HepG2 (cell line): Measurements from ENCODE around the gene SPAG8. TPM values are rescaled to one million over a fixed set of nuclear protein-coding genes. Genes with fewer than 3 reads are reported as not detected.
A peak's percentile ranks its signal among the peaks of the same experiment; 100 is the strongest.

ENCODE experiments used
- CENPT ChIP-seq: sonication (generic); formaldehyde crosslinking; IDR thresholded peaks from 2 replicates; pipeline ENCODE4 v1.8.0; 2022; ENCODE audit warnings: low read depth, mild to moderate bottlenecking, moderate library complexity, missing genetic modification reagents
- ELF1 ChIP-seq: sonication (generic); formaldehyde crosslinking; IDR thresholded peaks from 2 replicates; pipeline ENCODE4 v1.4.0; 2020; ENCODE audit warnings: missing genetic modification reagents
- ISL2 ChIP-seq: sonication (generic); formaldehyde crosslinking; IDR thresholded peaks from 2 replicates; pipeline ENCODE4 v1.5.0; 2020; ENCODE audit warnings: missing genetic modification reagents
- MYNN ChIP-seq: sonication (generic); formaldehyde crosslinking; IDR thresholded peaks from 2 replicates; pipeline ENCODE4 v1.4.0; 2020; ENCODE audit warnings: mild to moderate bottlenecking, low read depth, missing genetic modification reagents
- NAIF1 ChIP-seq: sonication (generic); formaldehyde crosslinking; IDR thresholded peaks from 2 replicates; pipeline ENCODE4 v1.5.0; 2020; ENCODE audit warnings: mild to moderate bottlenecking, missing genetic modification reagents, borderline replicate concordance
- RFXANK ChIP-seq: IDR thresholded peaks from 2 replicates; pipeline ENCODE4 v1.6.1; 2016
- TCF7L2 ChIP-seq: IDR thresholded peaks from 2 replicates; pipeline ENCODE4 v1.6.1; 2011; ENCODE audit warnings: mild to moderate bottlenecking, low read depth, low read length, moderate library complexity
- ZBTB7A ChIP-seq: sonication (generic); formaldehyde crosslinking; IDR thresholded peaks from 2 replicates; pipeline ENCODE4 v1.8.0; 2022; ENCODE audit warnings: mild to moderate bottlenecking, missing genetic modification reagents
- ZNF382 ChIP-seq: sonication (generic); formaldehyde crosslinking; IDR thresholded peaks from 2 replicates; pipeline ENCODE4 v1.5.0; 2020; ENCODE audit warnings: missing genetic modification reagents, mild to moderate bottlenecking, borderline replicate concordance
- ZNF556 ChIP-seq: sonication (generic); formaldehyde crosslinking; IDR thresholded peaks from 2 replicates; pipeline ENCODE4 v1.4.0; 2020; ENCODE audit warnings: mild to moderate bottlenecking, missing genetic modification reagents, borderline replicate concordance
- ZNF569 ChIP-seq: sonication (generic); formaldehyde crosslinking; IDR thresholded peaks from 2 replicates; pipeline ENCODE4 v1.5.0; 2020; ENCODE audit warnings: mild to moderate bottlenecking, missing genetic modification reagents, moderate library complexity, borderline replicate concordance
- ZNF7 ChIP-seq: IDR thresholded peaks from 2 replicates; pipeline ENCODE4 v1.6.1; 2016; ENCODE audit warnings: missing biosample characterization, missing genetic modification reagents
- ZNF766 ChIP-seq: sonication (generic); formaldehyde crosslinking; IDR thresholded peaks from 2 replicates; pipeline ENCODE4 v1.5.0; 2020; ENCODE audit warnings: missing genetic modification reagents, borderline replicate concordance
- polyA plus RNA-seq, 8 experiments: library from polyadenylated mRNA; depleted of rRNA in 3 of 8; stranded (reverse) in 7 of 8; unstranded in 1 of 8; fragments of >200 nt; fragmentation: Illumina TruSeq in 4 of 8; extraction: Trizol in 4 of 8; gene quantifications; 2 replicates each; pipeline versions ENCODE4 v1.2.1 to v1.2.3, GENCODE V29; 2011 to 2016; ENCODE audit warnings: low read depth in 4 of 8, missing spikeins in 1 of 8, mixed read lengths in 1 of 8; ENCODE audit not compliant: insufficient read depth in 1 of 8
- total RNA-seq, 5 experiments: library from RNA; depleted of rRNA; stranded (reverse); fragments of >200 nt; fragmentation: Illumina TruSeq; extraction: Trizol; gene quantifications; 2 replicates each; pipeline ENCODE4 v1.2.3, GENCODE V29; 2016; ENCODE audit warnings: low read depth in 1 of 5
- TF ChIP-seq, protein P1 (sequence below): sonication (generic); formaldehyde crosslinking; conservative IDR thresholded peaks from 2 replicates; pipeline ENCODE4 v1.8.1; 2023; ENCODE audit warnings: missing genetic modification reagents
- TF ChIP-seq, protein P2 (sequence below): sonication (generic); formaldehyde crosslinking; IDR thresholded peaks from 2 replicates; pipeline ENCODE4 v1.4.0; 2020; ENCODE audit warnings: missing genetic modification reagents
- TF ChIP-seq, protein P3 (sequence below): sonication (generic); formaldehyde crosslinking; conservative IDR thresholded peaks from 2 replicates; pipeline ENCODE4 v1.8.0; 2022; ENCODE audit warnings: missing genetic modification reagents
- TF ChIP-seq, protein P4 (sequence below): sonication (generic); formaldehyde crosslinking; IDR thresholded peaks from 2 replicates; pipeline ENCODE4 v1.4.0; 2020; ENCODE audit warnings: missing genetic modification reagents
- TF ChIP-seq, protein P5 (sequence below), 2 experiments: sonication (generic) in 1 of 2; formaldehyde crosslinking in 1 of 2; IDR thresholded peaks; 2 replicates each; pipeline versions ENCODE4 v1.4.0 to v1.6.1; 2016 to 2020; ENCODE audit warnings: borderline replicate concordance in 1 of 2, low read depth in 1 of 2, mild to moderate bottlenecking in 1 of 2, missing genetic modification reagents in 1 of 2

SPAG8 gene
- total and polyA plus RNA-seq, 2 of the 13 experiments (the other 11 are each of a cell fraction or from before 2014, with no cell fraction given) = 0.18 to 0.27 TPM

DNA sequence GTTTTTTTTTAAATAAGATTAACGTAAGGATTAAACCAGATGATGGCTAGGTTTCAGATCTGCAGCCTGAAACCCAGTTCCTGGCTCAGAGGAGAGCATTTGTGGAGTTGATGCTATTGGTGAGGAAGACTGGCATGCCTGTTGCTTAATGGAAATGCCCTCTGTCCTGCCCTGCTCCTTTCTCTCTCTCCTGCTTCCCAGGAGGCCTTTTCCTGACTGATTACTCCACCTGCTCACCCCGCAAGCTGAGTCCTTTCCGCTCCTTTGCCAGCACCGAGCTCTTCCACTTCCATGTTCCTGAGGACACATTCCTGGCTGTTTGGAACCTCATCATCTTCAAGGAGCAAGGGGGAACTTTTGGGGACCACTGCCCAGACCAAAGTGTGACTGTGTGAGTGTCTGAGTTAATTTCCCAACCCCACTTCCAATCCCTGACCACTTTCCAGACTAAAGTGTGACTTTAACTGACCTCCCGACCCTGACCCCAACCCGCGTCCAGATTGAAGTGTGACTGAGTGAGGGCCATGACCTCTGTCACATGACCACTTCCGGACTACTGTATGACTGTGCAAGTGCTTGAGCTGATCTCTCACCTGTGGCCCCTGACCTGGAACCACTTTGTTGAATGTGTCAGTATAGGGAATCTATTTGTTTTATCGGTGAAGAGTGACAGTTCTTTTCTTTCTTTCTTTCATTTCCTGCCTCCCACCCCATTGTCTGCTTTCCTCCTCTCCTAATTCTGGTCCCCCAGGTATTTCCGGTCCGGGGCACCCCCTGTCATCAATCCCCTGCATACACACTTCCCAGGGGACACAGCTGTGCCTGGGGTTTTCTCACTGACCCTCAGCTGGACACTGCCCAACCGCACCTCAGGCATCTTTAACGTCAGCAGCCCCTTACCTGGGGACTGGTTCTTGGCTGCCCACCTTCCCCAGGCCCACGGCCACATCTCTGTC lies 22.5 kb upstream of the SPAG8 start (continued):
- TF ChIP-seq, protein P1, sequence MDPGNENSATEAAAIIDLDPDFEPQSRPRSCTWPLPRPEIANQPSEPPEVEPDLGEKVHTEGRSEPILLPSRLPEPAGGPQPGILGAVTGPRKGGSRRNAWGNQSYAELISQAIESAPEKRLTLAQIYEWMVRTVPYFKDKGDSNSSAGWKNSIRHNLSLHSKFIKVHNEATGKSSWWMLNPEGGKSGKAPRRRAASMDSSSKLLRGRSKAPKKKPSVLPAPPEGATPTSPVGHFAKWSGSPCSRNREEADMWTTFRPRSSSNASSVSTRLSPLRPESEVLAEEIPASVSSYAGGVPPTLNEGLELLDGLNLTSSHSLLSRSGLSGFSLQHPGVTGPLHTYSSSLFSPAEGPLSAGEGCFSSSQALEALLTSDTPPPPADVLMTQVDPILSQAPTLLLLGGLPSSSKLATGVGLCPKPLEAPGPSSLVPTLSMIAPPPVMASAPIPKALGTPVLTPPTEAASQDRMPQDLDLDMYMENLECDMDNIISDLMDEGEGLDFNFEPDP (CRISPR knock-in tag) = no peak
- TF ChIP-seq ZNF382 (no peak), RFXANK (CRISPR knock-in tag) (no peak), CENPT (CRISPR knock-in tag) (no peak), ELF1 (CRISPR knock-in tag) (peak; percentile 58), ZNF556 (CRISPR knock-in tag) (no peak), ZBTB7A (CRISPR knock-in tag) (no peak), ISL2 (CRISPR knock-in tag) (no peak), ZNF7 (CRISPR knock-in tag) (no peak), ZNF766 (no peak), ZNF569 (no peak), NAIF1 (no peak), TCF7L2 (no peak), MYNN (CRISPR knock-in tag) (no peak)
- TF ChIP-seq, protein P2, sequence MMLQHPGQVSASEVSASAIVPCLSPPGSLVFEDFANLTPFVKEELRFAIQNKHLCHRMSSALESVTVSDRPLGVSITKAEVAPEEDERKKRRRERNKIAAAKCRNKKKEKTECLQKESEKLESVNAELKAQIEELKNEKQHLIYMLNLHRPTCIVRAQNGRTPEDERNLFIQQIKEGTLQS (CRISPR knock-in tag) = no peak
- TF ChIP-seq, protein P3, sequence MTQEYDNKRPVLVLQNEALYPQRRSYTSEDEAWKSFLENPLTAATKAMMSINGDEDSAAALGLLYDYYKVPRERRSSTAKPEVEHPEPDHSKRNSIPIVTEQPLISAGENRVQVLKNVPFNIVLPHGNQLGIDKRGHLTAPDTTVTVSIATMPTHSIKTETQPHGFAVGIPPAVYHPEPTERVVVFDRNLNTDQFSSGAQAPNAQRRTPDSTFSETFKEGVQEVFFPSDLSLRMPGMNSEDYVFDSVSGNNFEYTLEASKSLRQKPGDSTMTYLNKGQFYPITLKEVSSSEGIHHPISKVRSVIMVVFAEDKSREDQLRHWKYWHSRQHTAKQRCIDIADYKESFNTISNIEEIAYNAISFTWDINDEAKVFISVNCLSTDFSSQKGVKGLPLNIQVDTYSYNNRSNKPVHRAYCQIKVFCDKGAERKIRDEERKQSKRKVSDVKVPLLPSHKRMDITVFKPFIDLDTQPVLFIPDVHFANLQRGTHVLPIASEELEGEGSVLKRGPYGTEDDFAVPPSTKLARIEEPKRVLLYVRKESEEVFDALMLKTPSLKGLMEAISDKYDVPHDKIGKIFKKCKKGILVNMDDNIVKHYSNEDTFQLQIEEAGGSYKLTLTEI (CRISPR knock-in tag) = no peak
- TF ChIP-seq, protein P4, sequence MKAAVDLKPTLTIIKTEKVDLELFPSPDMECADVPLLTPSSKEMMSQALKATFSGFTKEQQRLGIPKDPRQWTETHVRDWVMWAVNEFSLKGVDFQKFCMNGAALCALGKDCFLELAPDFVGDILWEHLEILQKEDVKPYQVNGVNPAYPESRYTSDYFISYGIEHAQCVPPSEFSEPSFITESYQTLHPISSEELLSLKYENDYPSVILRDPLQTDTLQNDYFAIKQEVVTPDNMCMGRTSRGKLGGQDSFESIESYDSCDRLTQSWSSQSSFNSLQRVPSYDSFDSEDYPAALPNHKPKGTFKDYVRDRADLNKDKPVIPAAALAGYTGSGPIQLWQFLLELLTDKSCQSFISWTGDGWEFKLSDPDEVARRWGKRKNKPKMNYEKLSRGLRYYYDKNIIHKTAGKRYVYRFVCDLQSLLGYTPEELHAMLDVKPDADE (CRISPR knock-in tag) = no peak
- TF ChIP-seq, protein P5, sequence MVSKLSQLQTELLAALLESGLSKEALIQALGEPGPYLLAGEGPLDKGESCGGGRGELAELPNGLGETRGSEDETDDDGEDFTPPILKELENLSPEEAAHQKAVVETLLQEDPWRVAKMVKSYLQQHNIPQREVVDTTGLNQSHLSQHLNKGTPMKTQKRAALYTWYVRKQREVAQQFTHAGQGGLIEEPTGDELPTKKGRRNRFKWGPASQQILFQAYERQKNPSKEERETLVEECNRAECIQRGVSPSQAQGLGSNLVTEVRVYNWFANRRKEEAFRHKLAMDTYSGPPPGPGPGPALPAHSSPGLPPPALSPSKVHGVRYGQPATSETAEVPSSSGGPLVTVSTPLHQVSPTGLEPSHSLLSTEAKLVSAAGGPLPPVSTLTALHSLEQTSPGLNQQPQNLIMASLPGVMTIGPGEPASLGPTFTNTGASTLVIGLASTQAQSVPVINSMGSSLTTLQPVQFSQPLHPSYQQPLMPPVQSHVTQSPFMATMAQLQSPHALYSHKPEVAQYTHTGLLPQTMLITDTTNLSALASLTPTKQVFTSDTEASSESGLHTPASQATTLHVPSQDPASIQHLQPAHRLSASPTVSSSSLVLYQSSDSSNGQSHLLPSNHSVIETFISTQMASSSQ (IDR thresholded peaks at IDR 0.05; ENCODE audit: low read depth) = 0 out of 2 replicates have a peak, but pooled peaks have one; percentile 25
- TF ChIP-seq, protein P5 (CRISPR knock-in tag; IDR thresholded peaks at IDR 0.05; ENCODE audit: borderline replicate concordance) = no peak
